AG04450 (cell line): ENCODE data around the gene LGSN. TPM values are rescaled to one million over a fixed set of nuclear protein-coding genes. Genes with fewer than 3 reads are reported as not detected.
A peak's percentile ranks its signal among the peaks of the same experiment; 100 is the strongest.

Experiments
- CTCF ChIA-PET: fragments of 300-600, 350-600 bp; formaldehyde crosslinking; extraction: SDS; loops from one replicate; lab custom pipeline; 2022; ENCODE audit warnings: antibody characterized with exemption, inconsistent platforms; lab: Charles Lee
- POLR2A ChIA-PET: fragments of 350-600 bp; formaldehyde crosslinking; extraction: SDS; loops from one replicate; lab custom pipeline; 2021; ENCODE audit warnings: antibody characterized with exemption, inconsistent platforms; lab: Yijun Ruan, JAX
- DNase-seq: peaks from one replicate; pipeline ENCODE4 v3.0.0-alpha.2; 2011; ENCODE audit warnings: low read depth, low spot score
- H3K27ac ChIP-seq: one replicate; pipeline ENCODE4 v1.5.1; 2012; ENCODE audit warnings: low read depth, low read length, control low read depth
- H3K27me3 ChIP-seq: one replicate; pipeline ENCODE4 v1.6.0; 2012; ENCODE audit warnings: low read length; ENCODE audit not compliant: control insufficient read depth, insufficient read depth
- H3K4me3 ChIP-seq: 2 replicates; pipeline ENCODE4 v1.5.1; 2011; ENCODE audit warnings: mild to moderate bottlenecking, low read depth, low read length, control low read depth
- H3K9me3 ChIP-seq: 2 replicates; pipeline ENCODE4 v1.5.1; 2012; ENCODE audit warnings: low read length; ENCODE audit not compliant: control insufficient read depth, insufficient read depth
- polyA plus RNA-seq: library from polyadenylated mRNA; depleted of rRNA; stranded (reverse); fragments of >200 nt; gene quantifications from 2 replicates; pipeline ENCODE4 v1.2.3, GENCODE V29; 2011
- TF ChIP-seq, protein P1 (sequence below): IDR thresholded peaks from 2 replicates; pipeline ENCODE4 v1.5.1; 2011; ENCODE audit warnings: low read depth, low read length, control low read depth, inconsistent platforms

LGSN gene
- polyA plus RNA-seq, 1 experiment, result 0.05 TPM

DNA sequence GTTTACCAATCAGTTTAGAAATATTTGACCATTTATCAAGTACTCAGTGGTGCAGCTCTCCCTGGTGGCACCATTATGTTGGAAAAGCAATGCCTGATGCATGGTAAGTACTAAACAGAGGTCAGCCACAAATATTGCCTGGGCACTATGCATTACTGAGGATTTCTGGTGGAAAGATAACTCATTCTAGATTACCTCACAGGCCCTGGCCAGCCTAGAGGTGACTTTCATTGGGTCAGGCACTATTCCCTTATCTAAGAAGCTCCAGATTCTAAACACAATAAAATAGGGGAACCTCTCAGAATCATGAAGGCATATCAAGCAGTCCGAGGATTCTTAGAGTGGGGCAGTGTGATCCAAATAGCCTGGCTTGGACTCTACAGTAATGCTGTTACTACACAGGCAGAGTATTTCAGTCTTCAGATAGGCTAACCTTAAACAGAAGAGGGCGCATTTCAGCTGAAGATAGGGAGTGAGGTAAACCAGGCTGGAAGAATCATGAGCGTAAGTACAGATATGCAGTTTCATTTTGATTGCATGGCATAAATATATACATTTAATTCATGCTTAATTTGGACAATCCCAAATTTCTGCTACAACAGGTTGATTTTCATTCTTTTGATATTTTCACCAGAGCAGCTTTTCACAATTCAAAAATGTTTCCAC, 12.1 kb downstream of the LGSN start:
- no peak overlapping the region for H3K27ac ChIP-seq
- no peaks in the 10 kb centered on the region for H3K9me3 ChIP-seq
- ChIA-PET CTCF (interaction anchor here (1.0 to 2.6 kb wide), 10 partner anchors 9 to 1023 kb away, joined by 3 to 31 read pairs (median 4); partner anchors contain the start of gene LGSN), POLR2A (no interaction called here)
- no peak overlapping the region for H3K4me3 ChIP-seq
- peak; percentile 23 for DNase-seq
- TF ChIP-seq, protein P1, sequence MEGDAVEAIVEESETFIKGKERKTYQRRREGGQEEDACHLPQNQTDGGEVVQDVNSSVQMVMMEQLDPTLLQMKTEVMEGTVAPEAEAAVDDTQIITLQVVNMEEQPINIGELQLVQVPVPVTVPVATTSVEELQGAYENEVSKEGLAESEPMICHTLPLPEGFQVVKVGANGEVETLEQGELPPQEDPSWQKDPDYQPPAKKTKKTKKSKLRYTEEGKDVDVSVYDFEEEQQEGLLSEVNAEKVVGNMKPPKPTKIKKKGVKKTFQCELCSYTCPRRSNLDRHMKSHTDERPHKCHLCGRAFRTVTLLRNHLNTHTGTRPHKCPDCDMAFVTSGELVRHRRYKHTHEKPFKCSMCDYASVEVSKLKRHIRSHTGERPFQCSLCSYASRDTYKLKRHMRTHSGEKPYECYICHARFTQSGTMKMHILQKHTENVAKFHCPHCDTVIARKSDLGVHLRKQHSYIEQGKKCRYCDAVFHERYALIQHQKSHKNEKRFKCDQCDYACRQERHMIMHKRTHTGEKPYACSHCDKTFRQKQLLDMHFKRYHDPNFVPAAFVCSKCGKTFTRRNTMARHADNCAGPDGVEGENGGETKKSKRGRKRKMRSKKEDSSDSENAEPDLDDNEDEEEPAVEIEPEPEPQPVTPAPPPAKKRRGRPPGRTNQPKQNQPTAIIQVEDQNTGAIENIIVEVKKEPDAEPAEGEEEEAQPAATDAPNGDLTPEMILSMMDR, result peak; percentile 68
- no peaks in the 10 kb centered on the region for H3K27me3 ChIP-seq

DNA sequence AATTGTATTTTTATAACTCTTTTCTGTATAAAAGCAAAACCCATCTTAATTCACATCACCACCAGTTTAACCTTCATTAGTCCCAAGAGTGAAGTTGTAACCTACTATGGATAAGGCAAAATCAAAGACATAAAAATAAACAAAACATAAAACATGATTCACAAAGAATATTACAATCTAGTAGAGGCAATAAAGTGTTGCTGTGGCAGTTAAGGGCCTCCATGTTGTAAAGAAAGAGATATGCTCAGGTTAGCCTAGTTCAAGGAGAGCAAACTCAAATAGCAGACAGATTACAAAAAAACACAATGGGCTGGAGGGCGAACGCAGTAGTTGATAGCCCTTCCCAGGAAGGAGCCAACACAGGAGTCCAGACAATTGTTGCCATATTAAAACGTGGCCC, 13.4 kb downstream of the LGSN start:
- POLR2A ChIA-PET, result no interaction called here
- no peaks in the 10 kb centered on the region for H3K9me3 ChIP-seq
- DNase-seq, result no peak
- no peak overlapping the region for H3K27ac ChIP-seq
- CTCF ChIA-PET, result interaction anchor here (0.7 to 2.6 kb wide), 6 partner anchors 9 to 496 kb away, joined by 3 to 31 read pairs (median 5); no protein-coding TSS in a partner anchor
- TF ChIP-seq, protein P1, result no peak
- H3K4me3 ChIP-seq, result no peak overlapping the region
- no peaks in the 10 kb centered on the region for H3K27me3 ChIP-seq

DNA sequence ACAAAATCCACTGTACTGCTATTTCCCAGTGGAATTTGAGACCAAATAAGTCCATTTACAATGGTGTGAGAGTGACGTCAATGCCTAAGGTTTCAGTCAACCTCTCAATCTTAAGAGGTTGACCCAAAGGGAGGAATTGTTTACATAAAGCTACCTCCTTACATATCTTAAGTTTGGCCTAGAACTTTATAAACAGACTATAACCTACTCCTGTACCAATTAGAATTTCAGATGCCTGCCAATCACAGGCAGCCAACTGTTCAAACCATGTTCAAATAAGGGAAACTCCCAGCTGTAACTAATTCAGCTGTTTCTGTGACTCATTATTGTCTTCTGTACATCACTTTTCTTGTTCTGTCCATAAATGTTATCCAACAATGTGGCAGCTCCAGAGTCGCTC, 14.5 kb downstream of the LGSN start:
- no peak overlapping the region for H3K27ac ChIP-seq
- CTCF ChIA-PET, result interaction anchor here (1.2 kb wide), 1 partner anchor 497 kb away, joined by 3 read pairs; no protein-coding TSS in a partner anchor
- H3K27me3 ChIP-seq, result no peaks in the 10 kb centered on the region
- TF ChIP-seq, protein P1, result no peak
- DNase-seq, result no peak
- no peak overlapping the region for H3K4me3 ChIP-seq
- no peaks in the 10 kb centered on the region for H3K9me3 ChIP-seq
- POLR2A ChIA-PET, result no interaction called here

DNA sequence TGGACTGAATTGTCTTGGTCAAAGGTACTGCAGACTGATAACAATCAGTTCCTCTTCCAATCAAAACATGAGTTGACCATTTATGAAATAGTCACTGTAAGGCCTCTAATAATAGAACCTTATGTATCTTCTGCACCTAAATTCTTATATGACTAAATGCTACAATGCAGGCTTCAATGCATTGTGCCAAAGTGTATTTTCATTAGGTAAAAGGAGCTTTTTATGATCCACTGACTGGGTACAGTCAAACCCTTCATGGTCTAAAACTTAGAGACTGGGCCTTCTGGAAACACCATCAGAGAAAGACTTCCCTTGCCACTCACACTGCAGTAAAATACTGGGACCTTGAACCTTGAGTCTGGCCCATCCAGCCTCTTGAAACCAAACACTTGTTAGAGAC, 16.3 kb downstream of the LGSN start:
- ChIA-PET POLR2A (no interaction called here), CTCF (interaction anchor here (0.6 kb wide), 1 partner anchor 46 kb away, joined by 3 read pairs; no protein-coding TSS in a partner anchor)
- no peak overlapping the region for H3K27ac ChIP-seq
- H3K9me3 ChIP-seq, result no peaks in the 10 kb centered on the region
- no peak overlapping the region for H3K4me3 ChIP-seq
- TF ChIP-seq, protein P1, result no peak
- no peaks in the 10 kb centered on the region for H3K27me3 ChIP-seq
- no peak for DNase-seq

DNA sequence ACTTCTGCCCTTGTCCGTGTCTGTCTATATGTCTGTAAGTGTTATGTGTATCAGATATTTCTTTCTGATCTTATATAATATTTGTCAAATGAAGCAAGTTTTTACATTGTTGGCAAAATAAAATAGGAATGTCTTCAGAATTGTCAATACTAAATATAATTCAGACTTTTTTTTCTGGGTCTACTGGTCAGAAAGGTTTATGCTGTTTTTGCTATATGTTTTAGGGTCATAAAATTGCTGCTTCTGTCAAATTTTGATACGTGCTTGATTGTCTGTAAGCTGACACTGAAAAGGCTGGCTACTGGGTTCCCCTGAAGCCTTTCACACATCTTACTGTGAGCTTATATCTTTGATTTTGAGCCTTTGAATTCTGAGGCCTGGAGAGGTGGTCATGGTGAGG, 20.1 kb downstream of the LGSN start:
- no peak for DNase-seq
- Histone ChIP-seq H3K27ac (no peak overlapping the region), H3K4me3 (no peak overlapping the region), H3K9me3 (no peaks in the 10 kb centered on the region), H3K27me3 (no peaks in the 10 kb centered on the region)
- CTCF ChIA-PET, result interaction anchor here (1.1 kb wide), 1 partner anchor 8 kb away, joined by 4 read pairs; no protein-coding TSS in a partner anchor
- POLR2A ChIA-PET, result no interaction called here
- TF ChIP-seq, protein P1, result no peak
